ENCODE measurements around the gene CACNG4.
A peak's percentile ranks its signal among the peaks of the same experiment; 100 is the strongest.
"Not testable (repeated sequence)": the region's sequence is repeated elsewhere in the genome, so short reads cannot be mapped to it uniquely, and the experiment has no call there.

Gene CACNG4

GRCh38 chr17:66957951-66958579, 6.4 kb upstream of the CACNG4 start:
- DNase-seq (ENCODE audit: low read depth, low spot score), result no peak

DNA sequence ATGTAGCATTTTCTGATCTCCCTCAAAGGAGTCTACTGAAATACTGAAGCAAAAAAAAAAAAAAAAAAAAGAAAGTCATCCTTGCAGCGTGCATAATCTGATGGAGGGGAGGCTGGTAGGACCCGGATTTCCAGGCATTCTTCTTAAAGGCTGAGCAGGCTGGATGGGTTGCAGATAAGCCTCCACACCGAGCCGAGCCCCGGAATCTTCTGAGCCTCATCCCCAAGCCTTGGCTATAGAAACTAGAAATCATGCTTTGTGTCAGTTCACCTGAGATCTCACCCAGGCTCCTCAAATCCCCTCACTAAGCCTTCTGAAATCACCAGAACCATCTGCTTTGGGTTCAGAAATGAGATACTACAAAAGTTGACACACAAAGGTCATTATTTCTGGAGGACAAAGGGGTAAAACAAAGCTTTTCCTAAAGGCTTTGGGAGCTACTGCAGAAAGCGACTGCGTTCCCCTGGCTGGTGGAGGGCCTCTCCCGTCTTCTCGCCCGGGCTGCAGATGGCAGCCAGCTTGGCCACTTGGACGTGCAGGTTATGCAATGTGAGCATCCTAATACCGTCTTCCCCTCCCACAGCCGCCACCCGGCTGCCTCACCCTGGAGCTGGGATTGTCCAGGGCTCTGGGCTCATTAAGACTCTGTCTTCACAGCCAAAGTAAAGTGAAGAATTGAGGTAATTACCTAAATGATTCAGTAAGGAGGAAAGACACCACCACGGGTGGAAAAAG, 4.7 kb upstream of the CACNG4 start:
- H3K4me3 ChIP-seq (ENCODE audit: low read length), result no peak overlapping the region
- no peak for DNase-seq (ENCODE audit: low read depth, low spot score)

More at GRCh38 chr17:66957951-66958579, 6.4 kb upstream of the CACNG4 start:
- H3K4me3 ChIP-seq (ENCODE audit: low read length), result no peak overlapping the region

DNA sequence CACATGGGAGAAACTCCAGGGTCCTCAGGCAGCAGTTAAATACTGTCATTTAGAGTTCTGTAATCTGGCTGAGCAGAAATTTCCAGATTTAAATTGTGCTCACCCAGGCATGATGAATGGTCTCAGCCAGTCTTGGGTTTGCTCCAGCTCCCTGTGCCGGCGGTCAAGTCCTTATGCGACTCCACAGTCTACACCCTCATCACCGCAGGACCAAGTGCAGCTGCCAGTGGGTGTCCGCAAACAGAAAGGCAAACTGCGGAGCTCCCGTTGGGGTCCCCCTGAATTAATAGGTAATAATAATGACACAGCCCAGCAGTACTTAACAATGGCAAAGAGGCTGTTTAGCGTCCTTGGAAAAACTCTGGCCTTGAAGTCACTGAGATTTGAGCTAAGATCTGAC, 3.9 kb upstream of the CACNG4 start:
- no peak for DNase-seq (ENCODE audit: low read depth, low spot score)

DNA sequence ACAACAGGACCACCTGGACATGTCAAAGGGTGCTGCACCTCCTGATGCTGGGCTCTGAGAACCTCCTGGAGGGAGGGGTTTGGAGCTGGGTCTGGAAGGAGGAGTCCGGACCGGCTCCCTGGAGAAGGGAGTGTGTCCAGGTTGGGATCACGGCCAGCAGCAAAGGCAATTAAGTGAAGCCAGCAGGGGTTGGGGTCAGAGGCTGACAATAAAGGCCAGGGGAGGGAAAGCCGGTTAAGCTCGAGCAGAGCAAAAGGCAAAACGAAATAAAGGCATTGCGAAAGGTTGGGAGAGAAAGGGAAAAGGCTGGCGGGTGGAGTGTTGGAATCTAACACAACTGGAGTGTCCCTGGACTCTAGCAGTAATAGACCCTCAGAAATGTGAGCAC, 992 bp upstream of the CACNG4 start:
- H3K4me3 ChIP-seq (ENCODE audit: low read length), result no peak overlapping the region
- DNase-seq (ENCODE audit: low read depth, low spot score), result no peak

More for the DNA sequence above, 3.9 kb upstream of the CACNG4 start:
- H3K4me3 ChIP-seq (ENCODE audit: low read length), result no peak overlapping the region

DNA sequence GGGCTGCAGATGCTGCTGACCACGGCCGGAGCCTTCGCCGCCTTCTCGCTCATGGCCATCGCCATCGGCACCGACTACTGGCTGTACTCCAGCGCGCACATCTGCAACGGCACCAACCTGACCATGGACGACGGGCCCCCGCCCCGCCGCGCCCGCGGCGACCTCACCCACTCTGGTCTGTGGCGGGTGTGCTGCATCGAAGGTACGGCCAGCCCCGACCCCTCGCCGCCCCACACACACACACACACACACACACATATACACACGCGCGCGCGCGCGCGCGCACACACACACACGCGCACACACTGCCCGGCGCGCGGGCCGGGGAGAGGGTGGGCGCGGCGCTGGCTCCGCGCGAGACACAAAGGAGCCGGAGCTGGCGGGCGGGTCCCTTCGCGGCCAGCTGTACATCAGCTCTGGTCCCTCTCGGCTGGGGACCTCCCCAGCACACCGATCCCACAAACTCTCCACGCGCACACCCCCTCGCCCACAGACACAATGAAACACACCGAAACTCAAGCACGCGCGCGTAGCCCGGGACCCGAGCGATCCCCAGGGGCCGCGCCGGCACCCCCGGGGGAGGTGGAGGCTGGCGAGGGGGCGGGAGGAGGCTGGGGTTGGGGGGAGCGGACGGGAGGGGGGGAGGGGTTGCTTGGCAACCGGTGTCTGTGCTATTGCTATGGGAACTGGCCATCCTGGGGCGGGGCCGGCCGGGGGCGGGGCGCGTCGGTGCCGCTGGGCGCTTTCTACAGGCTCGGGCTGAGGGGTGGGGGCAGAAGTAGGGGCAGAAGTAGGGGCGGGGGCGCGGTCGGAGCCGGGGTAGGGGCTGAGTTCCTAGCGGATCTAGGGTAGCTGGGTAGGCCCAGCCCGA, 658 bp downstream of the CACNG4 start:
- H3K4me3 ChIP-seq (ENCODE audit: low read length), result peak overlapping the region; percentile 33
- no peak for DNase-seq (ENCODE audit: low read depth, low spot score)

DNA sequence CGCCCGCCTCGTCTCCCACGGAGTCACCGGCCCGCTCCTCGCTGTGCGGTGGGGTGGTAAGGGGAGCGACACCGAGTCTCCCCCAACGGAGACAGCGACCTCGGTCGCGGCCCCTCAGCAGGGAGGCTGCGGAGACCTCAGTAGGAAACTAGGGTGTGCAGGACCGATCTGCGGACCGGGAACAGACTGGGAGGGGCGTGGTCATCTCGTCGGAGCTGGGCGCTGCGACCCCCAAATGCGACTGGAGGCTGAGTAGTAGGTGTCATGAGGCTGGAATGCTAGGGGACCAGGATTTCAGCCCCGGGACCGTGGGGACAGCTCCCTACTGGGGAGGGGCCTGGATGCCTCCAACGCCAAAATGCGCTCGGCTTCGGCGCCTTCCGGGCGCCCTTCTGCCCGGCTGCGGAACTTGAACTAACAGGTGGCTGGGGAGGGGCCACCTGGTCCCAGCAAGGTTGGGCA, 1.3 kb downstream of the CACNG4 start:
- H3K4me3 ChIP-seq (ENCODE audit: low read length), result no peak overlapping the region

GRCh38 chr17:66966298-66966697, 1.8 kb downstream of the CACNG4 start:
- H3K4me3 ChIP-seq (ENCODE audit: low read length), result no peak overlapping the region
- no peak for DNase-seq (ENCODE audit: low read depth, low spot score)

More for the DNA sequence above, 1.3 kb downstream of the CACNG4 start:
- DNase-seq (ENCODE audit: low read depth, low spot score), result no peak

- H3K4me3 ChIP-seq (ENCODE audit: low read length), result no peak overlapping the region
- no peak for DNase-seq (ENCODE audit: low read depth, low spot score)
Measured at GRCh38 chr17:66966704-66967418, 2.4 kb downstream of the CACNG4 start.

DNA sequence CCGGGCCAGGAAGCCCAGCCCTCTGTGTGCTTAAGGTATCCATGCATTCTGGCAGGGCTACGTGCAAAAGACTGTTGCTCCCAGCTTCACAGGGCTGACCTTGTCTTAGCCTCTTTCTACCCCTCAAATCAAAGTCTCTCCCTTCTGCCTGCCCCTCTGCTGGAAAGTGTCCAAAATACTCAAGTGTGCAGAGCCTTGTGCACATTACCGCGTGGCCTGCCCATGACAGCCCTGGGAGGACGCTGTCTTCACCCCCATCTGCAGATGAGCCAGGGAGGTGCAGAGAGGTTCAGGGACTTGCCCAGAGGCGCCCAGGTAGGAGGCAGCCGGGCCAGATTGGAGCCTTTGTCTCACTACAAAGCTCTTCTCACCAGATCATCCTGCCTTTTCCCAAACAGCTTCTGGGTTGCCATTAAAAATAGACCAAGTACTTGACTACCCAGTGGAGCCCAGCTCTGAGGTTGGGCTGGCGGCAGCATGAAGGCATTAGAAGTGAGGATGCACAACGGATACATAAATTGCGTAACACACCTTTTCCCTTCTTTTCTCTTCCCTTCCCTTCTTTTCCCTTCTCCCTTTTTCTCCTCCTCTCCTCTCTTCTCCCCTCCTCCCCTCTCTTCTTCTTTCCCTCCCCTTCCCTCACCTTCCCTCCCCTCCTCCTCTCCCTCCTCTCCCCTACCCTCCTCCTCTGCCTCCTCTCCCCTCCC, 3.5 kb downstream of the CACNG4 start:
- no peak for DNase-seq (ENCODE audit: low read depth, low spot score)
- H3K4me3 ChIP-seq (ENCODE audit: low read length), result no peak overlapping the region

- H3K4me3 ChIP-seq (ENCODE audit: low read length), result no peak overlapping the region
- no peak for DNase-seq (ENCODE audit: low read depth, low spot score)
Measured at GRCh38 chr17:66968916-66969315, 4.4 kb downstream of the CACNG4 start.

DNA sequence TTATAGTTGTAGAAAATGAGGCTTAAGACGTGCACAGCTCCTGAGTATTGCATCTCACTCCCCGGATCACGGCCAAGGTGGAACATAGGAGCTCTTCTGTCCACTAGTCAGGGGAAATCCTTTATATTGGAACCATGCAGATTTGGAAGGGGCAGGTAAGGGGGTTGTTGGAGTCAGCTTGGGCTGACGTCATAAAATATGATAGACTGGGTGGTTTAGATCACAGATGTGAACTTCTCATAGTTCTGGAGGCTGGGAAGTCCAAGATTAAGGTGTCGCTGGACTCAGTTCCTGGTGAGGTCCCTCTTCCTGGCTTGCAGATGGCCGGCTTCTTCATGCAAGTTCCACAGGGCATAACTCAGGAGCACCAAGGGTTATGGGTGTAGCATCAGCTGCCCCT, 5.6 kb downstream of the CACNG4 start:
- no peak for DNase-seq (ENCODE audit: low read depth, low spot score)
- H3K4me3 ChIP-seq (ENCODE audit: low read length), result no peak overlapping the region

GRCh38 chr17:66970797-66971196, 6.3 kb downstream of the CACNG4 start:
- no peak overlapping the region for H3K4me3 ChIP-seq (ENCODE audit: low read length)
- DNase-seq (ENCODE audit: low read depth, low spot score), result no peak

GRCh38 chr17:66971264-66971663, 6.8 kb downstream of the CACNG4 start:
- no peak for DNase-seq (ENCODE audit: low read depth, low spot score)

GRCh38 chr17:66971730-66972441, 7.4 kb downstream of the CACNG4 start:
- no peak for DNase-seq (ENCODE audit: low read depth, low spot score)
- no peak overlapping the region for H3K4me3 ChIP-seq (ENCODE audit: low read length)

More at GRCh38 chr17:66971264-66971663, 6.8 kb downstream of the CACNG4 start:
- no peak overlapping the region for H3K4me3 ChIP-seq (ENCODE audit: low read length)

GRCh38 chr17:66972442-66972830, 7.9 kb downstream of the CACNG4 start:
- H3K4me3 ChIP-seq (ENCODE audit: low read length); DNase-seq (ENCODE audit: low read depth, low spot score): not testable (repeated sequence)

GRCh38 chr17:66975188-66975587, 10.7 kb downstream of the CACNG4 start:
- no peak overlapping the region for H3K4me3 ChIP-seq (ENCODE audit: low read length)
- DNase-seq (ENCODE audit: low read depth, low spot score), result no peak

DNA sequence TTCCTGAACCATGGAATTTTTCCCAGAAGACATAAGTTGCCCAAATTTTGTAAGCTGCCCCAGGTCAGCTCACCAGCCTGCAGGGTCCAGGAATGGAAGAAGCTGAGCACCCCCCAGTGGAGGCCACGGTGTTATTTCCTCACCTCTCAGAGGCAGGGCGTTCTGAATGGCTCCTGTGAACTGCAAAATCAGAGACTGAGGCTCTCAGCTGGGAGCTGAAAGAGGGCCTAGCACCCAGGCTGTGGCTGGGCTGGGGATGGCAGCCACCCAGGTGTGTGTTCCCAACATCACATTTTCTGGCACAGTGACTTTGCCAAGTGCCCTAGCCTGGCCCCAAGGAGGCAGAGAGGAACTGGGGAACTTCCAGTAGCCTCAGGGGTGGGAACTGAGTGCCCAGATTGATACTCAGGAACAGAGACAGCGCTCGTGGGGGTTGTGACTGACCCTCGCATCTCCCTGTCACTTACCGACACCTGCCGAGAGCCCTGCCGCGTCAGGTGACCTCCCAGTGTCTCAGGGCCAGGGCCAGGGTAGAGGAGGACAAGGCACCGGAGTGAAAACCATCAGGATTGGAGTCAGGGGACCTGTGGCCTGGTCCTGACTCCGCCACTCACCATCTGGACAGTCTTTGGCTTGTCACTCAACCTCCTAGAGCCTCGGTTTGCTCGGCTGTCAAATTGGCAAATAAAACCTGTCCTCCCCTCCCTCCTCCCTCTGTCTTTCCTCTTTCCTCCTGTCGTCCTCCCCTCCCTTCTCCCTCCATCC, 11.3 kb downstream of the CACNG4 start:
- peak; percentile 12 for DNase-seq (ENCODE audit: low read depth, low spot score)
- H3K4me3 ChIP-seq (ENCODE audit: low read length), result no peak overlapping the region

DNA sequence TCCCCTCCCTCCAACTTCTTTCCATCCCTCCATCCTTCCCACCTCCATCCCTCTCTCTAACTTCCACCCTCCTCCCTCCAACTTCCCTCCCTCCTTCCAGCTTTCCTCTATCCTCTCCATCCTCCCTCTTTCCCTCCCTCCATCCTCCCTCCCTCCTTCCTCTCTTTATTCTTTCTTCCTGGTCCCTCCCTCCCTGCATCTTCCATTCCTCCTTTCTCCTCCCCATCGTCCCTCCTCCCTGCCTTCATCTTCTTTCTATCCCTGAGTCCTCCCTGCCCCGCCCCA, 11.8 kb downstream of the CACNG4 start:
- H3K4me3 ChIP-seq (ENCODE audit: low read length), result no peak overlapping the region
- no peak for DNase-seq (ENCODE audit: low read depth, low spot score)
